ENCODE data around the gene PPIP5K2. TPM values are rescaled to one million over a fixed set of nuclear protein-coding genes. Genes with fewer than 3 reads are reported as not detected.

The PPIP5K2 gene
- total and polyA plus RNA-seq, 2 of the 8 experiments (the other 6 are each of a cell fraction or from before 2014, with no cell fraction given) = 14.8 to 46.6 TPM

DNA sequence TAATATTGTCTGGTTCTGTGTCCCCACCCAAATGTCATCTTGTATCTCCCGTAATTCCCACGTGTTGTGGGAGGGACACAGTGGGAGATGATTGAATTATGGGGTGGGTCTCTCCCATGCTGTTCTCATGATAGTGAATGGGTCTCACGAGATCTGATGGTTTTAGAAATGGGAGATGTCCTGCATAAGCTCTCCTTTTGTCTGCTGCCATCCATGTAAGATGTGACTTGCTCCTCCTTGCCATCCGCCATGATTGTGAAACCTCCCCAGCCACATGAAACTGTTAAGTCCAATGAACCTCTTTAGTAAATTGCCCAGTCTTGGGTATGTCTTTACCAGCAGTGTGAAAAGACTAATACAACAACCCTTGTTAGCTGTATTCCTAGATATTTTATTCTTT is 44.7 kb upstream of the PPIP5K2 start (continued):
- TF ChIP-seq CHD7 (IDR thresholded peaks at IDR 0.05; ENCODE audit: insufficient replicate concordance, low read length) = no peak
- TF ChIP-seq EGR1 (IDR thresholded peaks at IDR 0.05; ENCODE audit: borderline replicate concordance, low read depth, low read length) = no peak

Data from H1 (cell line).